GM19193 (cell line): ENCODE measurements around the gene MYLK3.

Experiments
- POLR2A ChIP-seq: IDR thresholded peaks from 4 replicates; pipeline ENCODE4 v1.6.1; 2011; ENCODE audit not compliant: insufficient read depth, insufficient read length; ENCODE audit errors: extremely low read depth

The MYLK3 gene

DNA sequence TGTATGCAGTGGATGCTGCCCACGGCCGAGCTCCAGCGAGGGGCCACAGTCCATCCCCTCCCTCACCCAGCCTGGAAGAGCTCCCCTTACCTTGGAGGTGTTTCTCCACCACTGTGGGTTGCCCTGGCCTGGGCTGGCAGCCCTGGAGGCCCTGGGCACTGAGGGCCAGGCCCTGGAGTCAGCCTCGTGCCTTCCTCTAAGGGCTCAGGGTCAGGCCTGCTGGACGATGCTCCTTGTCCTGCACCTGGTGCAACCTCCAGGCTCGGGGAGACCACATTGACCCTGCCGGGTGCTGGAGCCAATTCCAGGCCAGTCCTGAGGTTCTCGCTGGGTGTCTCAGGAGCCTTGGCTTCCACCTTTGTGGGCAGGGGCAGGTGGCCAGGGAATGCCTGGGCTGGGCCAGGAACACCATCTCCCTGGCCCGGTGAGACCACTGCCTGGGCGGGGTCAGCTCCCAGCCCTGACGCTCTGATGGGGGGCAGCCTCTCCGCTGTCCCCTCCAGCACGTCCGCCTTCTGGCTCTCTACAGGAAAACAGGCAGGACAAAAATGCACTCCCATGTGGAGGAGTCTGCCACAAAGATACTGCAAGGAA, 10.4 kb downstream of the MYLK3 start:
- no peak for TF ChIP-seq POLR2A

GRCh38 chr16:46736695-46737094, 11.4 kb downstream of the MYLK3 start:
- TF ChIP-seq POLR2A, result no peak

DNA sequence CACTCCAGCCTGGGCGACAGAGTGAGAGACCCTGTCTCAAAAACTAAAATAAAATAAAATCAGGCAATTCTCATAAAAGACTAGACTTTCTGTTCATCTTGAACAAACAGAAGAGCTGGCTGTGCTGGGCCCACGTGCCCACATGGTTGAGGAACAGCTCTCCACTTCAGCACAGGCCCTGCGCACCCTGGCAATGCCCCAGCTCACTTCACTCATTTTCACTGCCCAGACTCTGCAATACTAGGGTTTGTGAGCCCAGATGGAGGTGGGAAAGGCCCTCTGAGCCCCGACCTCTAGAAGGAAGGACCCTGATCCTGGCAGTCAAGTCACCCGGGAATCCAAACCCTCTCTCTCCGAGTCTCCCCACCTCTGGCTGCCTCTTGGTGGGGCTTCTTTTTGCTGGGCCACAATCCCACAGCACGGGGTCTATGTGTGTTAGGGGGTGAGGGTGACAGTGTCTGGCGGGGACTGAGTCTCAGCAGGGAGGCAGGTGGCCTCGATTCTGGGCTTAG, 14.8 kb downstream of the MYLK3 start:
- no peak for TF ChIP-seq POLR2A

DNA sequence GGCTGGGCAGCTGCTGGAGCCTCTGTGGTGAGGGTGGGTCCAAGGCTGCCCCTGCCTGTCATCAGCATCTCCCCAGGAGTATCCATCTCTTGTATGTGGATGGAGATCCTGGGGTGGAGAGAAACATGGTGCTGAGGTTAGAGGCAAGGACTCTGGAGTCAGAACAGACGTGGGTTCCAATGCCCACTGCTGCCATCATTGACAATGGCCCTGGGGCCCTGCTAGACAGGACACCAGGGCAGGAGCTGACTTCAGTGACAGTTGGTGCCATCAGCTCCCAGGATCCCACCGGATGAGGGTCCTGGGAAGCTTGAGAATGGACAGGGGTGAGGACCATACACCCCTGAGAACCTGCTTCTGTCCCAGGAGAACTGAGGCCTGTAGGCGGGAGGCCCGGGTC, 15.6 kb downstream of the MYLK3 start:
- no peak for TF ChIP-seq POLR2A

DNA sequence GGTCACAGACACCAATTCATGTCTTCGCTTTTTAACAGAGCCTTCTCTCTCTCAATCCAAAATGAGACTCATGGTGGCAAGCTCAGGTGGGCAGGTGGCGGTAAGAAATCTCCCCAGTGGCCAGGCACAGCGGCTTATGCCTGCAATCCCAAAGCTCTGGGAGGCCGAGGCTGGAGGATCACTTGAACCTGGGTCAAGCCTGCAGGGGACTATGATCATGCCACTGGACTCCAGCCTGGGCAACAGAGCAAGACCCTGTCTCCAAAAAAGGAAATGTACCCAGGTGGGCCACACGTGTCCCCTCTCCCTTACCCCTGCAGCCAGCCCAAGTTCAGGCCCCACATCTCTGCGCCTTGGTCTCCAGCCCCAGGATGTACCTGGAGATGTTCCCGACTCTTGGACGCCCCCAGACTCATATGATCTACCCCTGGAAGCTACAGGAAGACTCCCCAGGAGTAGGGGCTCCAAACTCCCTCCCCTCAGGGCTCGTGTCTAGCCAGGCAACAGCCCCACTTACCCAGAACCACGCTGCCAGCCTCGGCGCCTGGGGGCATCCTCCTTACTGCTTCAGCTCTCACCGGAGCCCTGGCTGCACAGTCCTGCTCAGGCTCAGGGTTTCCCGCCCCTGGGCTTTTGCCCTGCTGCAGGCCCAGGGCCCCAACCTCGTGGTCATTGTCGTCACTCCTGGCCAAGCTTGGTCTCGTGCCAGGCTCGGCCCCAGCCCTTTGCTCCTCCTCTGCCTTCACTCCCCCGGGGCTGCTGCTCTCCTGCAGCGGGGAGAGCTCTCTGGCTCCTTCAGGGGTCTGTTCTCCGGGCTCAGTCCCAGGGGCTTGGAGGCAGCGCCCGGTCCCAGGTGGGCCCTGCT, 16.2 kb downstream of the MYLK3 start:
- no peak for TF ChIP-seq POLR2A

DNA sequence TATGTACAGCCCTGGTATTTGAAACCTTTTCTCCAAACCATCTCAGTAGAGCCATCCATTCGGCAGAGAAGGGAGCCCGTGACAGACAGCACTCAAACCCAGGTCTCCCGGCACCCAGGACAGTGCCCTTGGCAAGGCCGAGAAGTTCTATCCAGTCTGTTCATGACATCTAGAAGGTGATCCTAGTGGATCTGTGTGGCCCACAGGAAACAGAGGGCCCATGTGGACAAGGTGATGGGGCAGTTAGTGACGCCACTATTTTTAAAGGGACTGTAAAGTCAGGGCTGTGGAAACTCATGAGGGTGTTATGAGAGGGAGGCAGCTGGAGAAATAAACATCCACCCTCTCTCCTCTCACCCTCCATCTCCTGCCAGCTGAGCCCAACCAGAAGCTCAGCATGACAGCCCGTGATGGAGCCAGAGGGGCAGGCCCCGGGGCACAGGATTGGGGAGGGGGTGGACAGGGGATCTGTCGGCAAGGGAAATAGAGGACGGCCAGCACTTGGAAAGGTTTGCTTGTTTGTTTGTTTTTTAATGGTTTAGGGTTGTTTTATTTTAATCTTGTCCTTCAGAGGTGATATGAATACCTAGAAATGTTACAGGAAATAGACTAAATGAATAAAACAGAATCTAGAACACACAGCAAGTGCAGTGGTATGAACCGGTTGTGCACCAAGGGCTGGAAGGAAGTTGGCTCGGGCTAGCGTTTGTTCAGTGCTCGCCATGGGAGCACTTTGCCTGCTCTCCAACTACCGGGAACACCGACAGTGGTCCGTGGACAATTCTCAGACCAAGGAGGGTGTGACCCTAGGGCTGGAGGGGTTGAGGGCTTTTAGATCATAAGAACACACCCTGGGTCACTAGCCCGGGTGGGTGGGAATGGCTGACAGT, 17.1 kb downstream of the MYLK3 start:
- no peak for TF ChIP-seq POLR2A

GRCh38 chr16:46730126-46730525, 18.0 kb downstream of the MYLK3 start:
- TF ChIP-seq POLR2A, result no peak

GRCh38 chr16:46729326-46729995, 18.7 kb downstream of the MYLK3 start:
- TF ChIP-seq POLR2A, result no peak

- no peak for TF ChIP-seq POLR2A
These were observed 19.3 kb downstream of the MYLK3 start for GRCh38 chr16:46728806-46729205.

GRCh38 chr16:46727630-46728029, 20.5 kb downstream of the MYLK3 start:
- TF ChIP-seq POLR2A, result no peak

GRCh38 chr16:46727184-46727583, 21.0 kb downstream of the MYLK3 start:
- TF ChIP-seq POLR2A, result no peak

DNA sequence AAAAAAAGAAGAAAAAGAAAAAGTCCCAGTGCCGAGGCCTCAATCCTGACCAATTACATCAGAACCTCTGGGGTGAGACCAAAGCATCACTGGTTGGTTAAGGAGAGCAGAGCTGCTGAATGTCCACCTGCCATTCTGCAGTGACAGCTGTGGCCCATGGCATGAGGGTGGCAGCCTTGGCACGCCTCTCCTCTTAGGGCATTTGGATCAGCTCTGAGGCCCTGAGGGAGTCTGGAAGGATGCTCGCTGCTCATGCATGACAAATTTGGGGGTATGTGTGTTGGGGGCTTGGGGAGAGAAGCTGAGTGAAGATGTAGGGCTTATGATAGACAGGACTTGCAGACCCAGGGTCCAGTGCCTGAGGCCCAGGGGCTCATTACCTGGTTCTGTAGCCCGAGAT, 26.3 kb downstream of the MYLK3 start:
- TF ChIP-seq POLR2A, result no peak

DNA sequence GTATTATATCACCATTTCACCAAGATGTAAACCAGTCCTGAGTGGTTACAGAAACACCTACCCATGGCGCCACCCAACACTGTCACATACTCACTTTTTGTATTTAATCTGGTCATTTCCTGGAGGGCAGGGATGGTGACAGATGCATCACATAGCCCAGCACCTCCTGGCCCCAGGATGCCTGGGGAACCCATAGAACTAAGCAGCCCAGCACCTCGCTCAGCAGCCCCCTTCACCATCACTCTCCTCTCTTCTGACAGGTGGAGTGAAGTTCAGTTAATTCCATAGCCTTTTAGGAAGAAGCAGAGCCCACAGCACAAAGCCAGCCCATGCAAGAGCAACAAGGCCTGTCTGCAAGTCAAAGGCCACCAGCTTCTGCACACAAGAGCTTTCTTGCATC, 27.5 kb downstream of the MYLK3 start:
- no peak for TF ChIP-seq POLR2A

- TF ChIP-seq POLR2A, result no peak
These were observed 28.6 kb downstream of the MYLK3 start for GRCh38 chr16:46719528-46719927.

DNA sequence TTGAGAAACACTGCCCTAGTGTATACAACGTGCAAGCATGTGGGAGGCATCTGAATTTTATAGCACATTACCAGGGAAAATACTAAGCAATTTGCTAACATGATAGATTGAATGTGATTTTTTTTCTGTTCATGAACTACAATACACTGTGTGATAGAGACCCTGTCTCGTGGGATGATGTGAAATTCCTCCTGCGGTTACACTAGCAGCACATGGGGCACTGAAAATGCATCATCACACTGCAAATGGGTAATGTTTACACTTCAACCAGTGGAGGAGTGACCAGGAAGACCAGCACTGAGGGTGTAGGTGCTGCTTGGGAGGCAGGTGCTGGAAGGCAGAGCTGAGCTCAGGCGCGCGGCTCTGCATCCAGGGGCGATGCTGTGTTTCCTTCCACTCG, 29.9 kb downstream of the MYLK3 start:
- TF ChIP-seq POLR2A, result no peak
